Activated naive CD4-positive, alpha-beta T cell treated with anti-CD3 and anti-CD28 coated beads, Interleukin-2, amount 50 U/mL, for 72 hours (primary cell): ENCODE data around the gene MMRN2. TPM values are rescaled to one million over a fixed set of nuclear protein-coding genes. Genes with fewer than 3 reads are reported as not detected.
A peak's percentile ranks its signal among the peaks of the same experiment; 100 is the strongest.
"Not testable (repeated sequence)": the region's sequence is repeated elsewhere in the genome, so short reads cannot be mapped to it uniquely, and the experiment has no call there.

ENCODE experiments used
- ATAC-seq, 2 donors: fragments of 150-1000 bp; cut with Tn5 transposase; 2 replicates each; pipeline ENCODE4 v1.10.0; 2021; ENCODE audit warnings: mild to moderate bottlenecking in 2 of 2, moderate library complexity in 2 of 2
- DNase-seq, 2 donors: peaks; one replicate each; pipeline ENCODE4 v3.0.0; 2021 to 2022; ENCODE audit warnings: low spot score in 2 of 2
- H3K27ac Mint-ChIP-seq, 2 donors: one replicate each; pipeline ENCODE4 v1.8.0; 2022; ENCODE audit warnings: mild to moderate bottlenecking in 2 of 2, mixed read lengths in 2 of 2
- H3K36me3 Mint-ChIP-seq, 2 donors: one replicate each; pipeline ENCODE4 v1.8.0; 2022; ENCODE audit warnings: mixed read lengths in 2 of 2
- H3K9me3 Mint-ChIP-seq, 2 donors: one replicate each; pipeline ENCODE4 v1.8.0; 2022; ENCODE audit warnings: mixed read lengths in 2 of 2
- total RNA-seq, 2 donors: library from RNA; stranded (reverse); gene quantifications; one replicate each; pipeline ENCODE4 v1.2.3, GENCODE V29; 2022

MMRN2 gene
- total RNA-seq, 2 donors from 2014 or later: not detected

- ATAC-seq (peak in 1 of 2 donors; percentile 38), DNase-seq (no peak)
- H3K27ac Mint-ChIP-seq: no peak overlapping the region
- no peaks in the 10 kb centered on the region for H3K9me3 Mint-ChIP-seq
- no peaks in the 10 kb centered on the region for H3K36me3 Mint-ChIP-seq
These were observed 4.2 kb upstream of the MMRN2 start for GRCh38 chr10:86961481-86962091.

- peak in 1 of 2 donors; percentile 20 for ATAC-seq
- Mint-ChIP-seq H3K27ac (no peak overlapping the region), H3K36me3 (no peaks in the 10 kb centered on the region), H3K9me3 (no peaks in the 10 kb centered on the region)
- DNase-seq: no peak
These were observed 3.5 kb upstream of the MMRN2 start for GRCh38 chr10:86960863-86961434.

- ATAC-seq: peak; percentile 68 to 89
- Mint-ChIP-seq H3K36me3 (no peaks in the 10 kb centered on the region), H3K27ac (no peak overlapping the region)
These were observed 2.8 kb upstream of the MMRN2 start for GRCh38 chr10:86960003-86960862.

GRCh38 chr10:86959737-86960002, 2.3 kb upstream of the MMRN2 start:
- Mint-ChIP-seq H3K36me3 (no peaks in the 10 kb centered on the region), H3K27ac (no peak overlapping the region), H3K9me3 (no peaks in the 10 kb centered on the region)
- ATAC-seq (no peak), DNase-seq (no peak)

More at GRCh38 chr10:86960003-86960862, 2.8 kb upstream of the MMRN2 start:
- DNase-seq: peak in 1 of 2 donors; percentile 61
- H3K9me3 Mint-ChIP-seq: no peaks in the 10 kb centered on the region

- H3K27ac Mint-ChIP-seq: no peak overlapping the region
- no peaks in the 10 kb centered on the region for H3K9me3 Mint-ChIP-seq
- ATAC-seq (no peak), DNase-seq (no peak)
- no peaks in the 10 kb centered on the region for H3K36me3 Mint-ChIP-seq
These were observed 1.7 kb upstream of the MMRN2 start for GRCh38 chr10:86958901-86959736.

GRCh38 chr10:86958116-86958900, 893 bp upstream of the MMRN2 start, which contains the start of gene SNCG:
SNCG (plus strand) TSS chr10:86958599; CDS start chr10:86958698, 99 bp downstream.
- no peaks in the 10 kb centered on the region for H3K9me3 Mint-ChIP-seq
- no peak for ATAC-seq
- no peaks in the 10 kb centered on the region for H3K36me3 Mint-ChIP-seq
- no peak for DNase-seq
- no peak within 1 kb of the TSS for H3K27ac Mint-ChIP-seq

GRCh38 chr10:86956848-86957448, 467 bp downstream of the MMRN2 start:
- H3K27ac Mint-ChIP-seq: no peak overlapping the region
- ATAC-seq (no peak), DNase-seq (no peak)
- H3K36me3 Mint-ChIP-seq: peaks cover 6 to 7% of the 10 kb centered on the region in 2 donors
- H3K9me3 Mint-ChIP-seq: peaks cover 6% of the 10 kb centered on the region in 2 donors

- ATAC-seq (no peak), DNase-seq (no peak)
- Mint-ChIP-seq H3K36me3 (peaks cover 10 to 12% of the 10 kb centered on the region in 2 donors), H3K9me3 (peaks cover 8 to 9% of the 10 kb centered on the region in 2 donors), H3K27ac (no peak overlapping the region)
These were observed 1.1 kb downstream of the MMRN2 start for GRCh38 chr10:86956195-86956847.

GRCh38 chr10:86955501-86956194, 1.8 kb downstream of the MMRN2 start:
- Mint-ChIP-seq H3K36me3 (peaks cover 10 to 12% of the 10 kb centered on the region in 2 donors), H3K9me3 (peaks cover 8 to 9% of the 10 kb centered on the region in 2 donors), H3K27ac (no peak overlapping the region)
- DNase-seq (no peak), ATAC-seq (no peak)

- peaks cover 8 to 9% of the 10 kb centered on the region in 2 donors for H3K9me3 Mint-ChIP-seq
- ATAC-seq: no peak
- no peak for DNase-seq
- no peak overlapping the region for H3K27ac Mint-ChIP-seq
- H3K36me3 Mint-ChIP-seq: peaks cover 10 to 12% of the 10 kb centered on the region in 2 donors
These were observed 2.5 kb downstream of the MMRN2 start for GRCh38 chr10:86954681-86955500.

GRCh38 chr10:86953747-86954680, 3.4 kb downstream of the MMRN2 start:
- DNase-seq: no peak
- Mint-ChIP-seq H3K9me3 (peaks cover 8 to 9% of the 10 kb centered on the region in 2 donors), H3K36me3 (peaks cover 10 to 12% of the 10 kb centered on the region in 2 donors), H3K27ac (no peak overlapping the region)
- ATAC-seq: no peak

GRCh38 chr10:86952697-86953096, 4.7 kb downstream of the MMRN2 start:
- not testable (repeated sequence) for ATAC-seq, DNase-seq, H3K27ac Mint-ChIP-seq
- Mint-ChIP-seq H3K36me3 (peaks cover 10 to 12% of the 10 kb centered on the region in 2 donors), H3K9me3 (peaks cover 12 to 13% of the 10 kb centered on the region in 2 donors)

GRCh38 chr10:86952106-86952505, 5.3 kb downstream of the MMRN2 start:
- peaks cover 12 to 13% of the 10 kb centered on the region in 2 donors for H3K9me3 Mint-ChIP-seq
- DNase-seq: no peak

More at GRCh38 chr10:86952106-86952505, 5.3 kb downstream of the MMRN2 start:
- no peak overlapping the region for H3K27ac Mint-ChIP-seq
- ATAC-seq: no peak
- H3K36me3 Mint-ChIP-seq: peaks cover 10 to 12% of the 10 kb centered on the region in 2 donors
